ENCODE results near the gene UBE2D4.
A peak's percentile ranks its signal among the peaks of the same experiment; 100 is the strongest.
"Not testable (repeated sequence)": the region's sequence is repeated elsewhere in the genome, so short reads cannot be mapped to it uniquely, and the experiment has no call there.

UBE2D4 gene

DNA sequence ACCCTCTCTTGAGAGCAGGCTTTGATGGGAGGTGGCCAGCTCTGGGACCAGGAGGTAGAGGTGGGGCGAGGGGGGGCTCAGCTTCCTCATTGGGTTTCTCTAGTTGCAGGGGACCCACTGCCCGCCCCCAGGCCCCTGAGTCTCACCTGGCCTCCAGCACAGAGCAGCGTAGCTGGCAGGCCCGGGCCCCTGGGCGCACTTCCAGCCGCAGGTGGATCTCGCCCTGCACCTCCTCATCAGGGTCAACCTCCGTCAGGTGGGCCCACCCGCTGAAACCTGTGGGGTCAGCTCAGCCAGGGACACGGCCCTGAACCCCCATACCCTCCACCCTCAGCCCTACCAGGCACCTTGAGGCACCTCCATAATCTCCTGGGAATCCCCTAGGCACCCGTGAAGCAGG is 43.4 kb downstream of the UBE2D4 start:
- not testable (repeated sequence) for DNase-seq

DNA sequence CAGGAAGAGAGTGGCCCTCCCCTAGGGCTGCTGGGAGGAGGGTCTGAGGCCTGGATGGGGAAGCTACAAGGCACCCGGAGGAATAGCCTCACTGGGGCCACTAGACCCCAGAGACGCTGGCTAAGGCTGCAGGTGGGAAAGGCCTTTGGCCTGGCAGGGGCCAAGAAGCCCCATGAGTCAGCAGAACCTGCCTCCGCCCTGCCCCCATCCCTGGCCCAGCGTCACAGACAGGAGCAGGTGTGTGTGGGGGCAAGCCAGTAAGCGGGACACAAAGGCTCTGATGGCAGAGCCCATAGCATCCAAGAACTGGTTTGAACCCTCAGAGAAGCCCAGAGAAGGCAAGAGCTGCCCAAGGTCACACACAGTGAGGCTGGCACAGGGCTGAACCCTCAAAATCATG is 44.5 kb downstream of the UBE2D4 start:
- not testable (repeated sequence) for DNase-seq

DNA sequence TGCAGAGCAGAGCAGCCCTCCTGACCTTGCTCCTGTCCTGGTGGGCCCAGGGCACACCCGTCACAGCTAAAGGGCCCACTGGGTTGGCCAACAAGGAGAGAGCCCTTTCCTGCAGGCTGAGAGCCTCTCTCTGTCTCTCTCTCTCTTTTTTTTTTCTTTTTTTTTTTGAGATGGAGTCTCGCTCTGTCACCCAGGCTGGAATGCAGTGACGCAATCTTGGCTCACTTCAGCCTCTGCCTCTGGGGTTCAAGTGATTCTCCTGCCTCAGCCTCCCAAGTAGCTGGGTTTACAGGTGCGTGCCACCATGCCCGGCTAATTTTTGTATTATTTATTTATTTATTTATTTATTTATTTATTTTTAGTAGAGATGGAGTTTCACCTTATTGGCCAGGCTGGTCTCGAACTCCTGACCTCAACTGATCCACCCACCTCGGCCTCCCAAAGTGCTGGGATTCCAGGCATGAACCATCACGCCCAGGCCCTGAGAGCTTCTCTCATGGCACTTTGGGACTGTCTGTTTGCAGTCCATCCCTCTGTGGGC is 47.9 kb downstream of the UBE2D4 start:
- not testable (repeated sequence) for DNase-seq

DNA sequence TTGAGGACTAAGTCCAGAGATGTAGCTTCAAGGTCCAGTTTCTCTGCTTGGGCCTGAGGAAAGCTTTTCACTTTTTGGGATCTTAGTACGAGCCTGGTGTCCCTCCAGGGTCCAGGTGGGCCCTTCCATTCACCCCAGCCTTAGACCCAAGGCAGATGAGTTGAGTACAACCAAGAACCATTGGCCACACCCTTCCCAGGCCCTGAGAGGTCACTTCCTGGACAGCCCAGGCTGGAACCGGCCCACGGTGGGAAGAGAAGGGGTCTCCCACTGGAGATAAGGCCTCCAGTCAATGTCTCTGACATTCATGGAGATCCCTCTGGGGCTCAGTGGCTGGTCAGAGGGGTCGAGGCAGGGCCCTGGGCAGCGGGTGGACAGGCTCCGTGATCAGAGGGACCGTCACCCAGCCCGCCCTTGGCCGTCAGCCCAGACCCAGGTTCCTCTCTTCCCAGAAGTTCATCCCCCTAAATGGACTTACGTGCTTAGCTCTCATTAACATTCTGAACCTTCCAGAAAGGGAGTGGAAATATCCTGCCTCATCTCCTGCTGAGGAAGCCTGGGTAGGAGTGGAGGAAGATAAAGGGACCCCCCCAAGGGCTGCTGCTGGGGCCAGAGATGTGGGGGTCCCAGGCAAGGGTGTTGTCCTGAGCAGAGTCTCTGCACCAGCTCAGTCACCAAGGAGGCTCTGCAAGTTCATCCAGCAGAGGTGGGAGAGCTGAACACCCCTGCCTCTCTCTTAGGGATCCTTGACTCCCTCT is 48.7 kb downstream of the UBE2D4 start:
- DNase-seq = not testable (repeated sequence)

DNA sequence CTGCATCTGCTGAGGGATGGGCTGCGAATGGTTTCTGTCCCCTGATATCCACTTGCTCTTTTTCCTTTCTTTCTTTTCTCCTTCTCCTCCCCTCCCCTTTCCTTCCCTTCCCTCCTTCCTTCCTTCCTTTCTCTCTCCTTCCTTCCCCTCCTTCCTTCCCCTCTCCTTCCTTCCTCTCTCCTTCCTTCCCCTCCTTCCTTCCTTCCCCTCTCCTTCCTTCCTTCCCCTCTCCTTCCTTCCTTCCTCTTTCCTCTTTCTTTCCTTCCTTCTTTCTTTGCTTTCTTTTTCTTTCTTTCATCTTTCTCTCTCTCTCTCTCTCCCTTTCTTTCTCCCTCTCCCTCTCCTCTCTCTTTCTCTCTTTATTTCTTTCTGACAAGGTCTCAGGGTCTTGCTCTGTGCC is 51.3 kb downstream of the UBE2D4 start:
- no peak for DNase-seq

DNA sequence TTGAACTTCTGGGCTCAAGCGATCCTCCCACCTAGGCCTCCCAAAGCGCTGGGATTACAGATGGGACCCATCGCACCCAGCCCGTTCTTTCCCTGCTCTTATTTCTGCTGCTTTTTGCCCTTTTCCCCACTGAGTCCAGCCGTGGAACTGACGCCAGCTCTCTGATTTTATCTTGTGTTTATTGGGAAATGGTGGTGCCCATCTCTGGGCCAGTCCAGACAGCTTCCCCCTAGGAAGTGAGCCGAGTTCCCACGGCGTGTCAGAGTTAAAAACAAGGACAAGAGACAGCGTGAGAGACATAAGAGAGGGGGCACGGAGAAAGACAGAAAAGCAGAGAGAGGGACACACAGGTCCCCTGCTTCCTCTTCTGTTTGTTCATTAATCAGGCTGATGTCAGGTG is 51.9 kb downstream of the UBE2D4 start:
- not testable (repeated sequence) for DNase-seq

DNA sequence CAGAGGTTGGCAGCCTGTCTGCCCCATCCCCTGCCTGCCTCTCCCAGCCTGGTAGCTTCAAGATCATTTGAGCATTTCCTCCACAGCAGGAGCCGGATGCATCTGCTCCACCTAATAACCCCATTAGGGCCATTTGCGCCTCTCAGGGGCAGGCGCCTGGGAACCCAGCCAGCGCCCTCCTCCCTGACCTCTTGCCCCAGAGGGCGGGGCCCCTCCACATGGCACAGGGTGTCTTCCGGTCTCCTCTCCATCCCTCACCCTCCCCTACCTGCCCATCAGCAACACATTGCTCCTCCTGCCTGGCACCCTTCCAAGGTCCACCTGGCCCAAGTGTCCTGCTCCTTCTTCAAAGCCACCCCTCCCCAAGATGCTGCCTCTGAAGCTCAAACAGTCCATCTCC is 56.6 kb downstream of the UBE2D4 start:
- DNase-seq = not testable (repeated sequence)

DNA sequence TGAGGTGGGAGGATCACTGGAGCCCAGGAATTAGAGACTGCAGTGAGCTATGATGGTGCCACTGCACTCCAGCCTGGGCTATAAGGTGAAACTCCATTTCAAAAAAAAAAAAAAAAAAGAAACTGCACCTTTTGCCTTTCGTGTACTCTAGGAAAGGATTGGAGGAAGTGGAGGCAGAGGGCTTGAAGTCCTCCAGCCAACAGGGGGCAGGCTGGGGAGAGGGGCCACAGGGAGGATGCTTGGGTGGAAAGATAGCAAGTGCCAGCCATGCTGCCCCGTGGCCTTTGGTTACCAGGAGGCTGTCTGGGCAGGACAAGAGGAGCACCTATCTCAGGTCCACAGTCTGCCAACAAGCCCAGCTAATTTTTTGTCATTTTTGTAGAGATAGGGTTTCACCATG is 57.5 kb downstream of the UBE2D4 start:
- DNase-seq = not testable (repeated sequence)

DNA sequence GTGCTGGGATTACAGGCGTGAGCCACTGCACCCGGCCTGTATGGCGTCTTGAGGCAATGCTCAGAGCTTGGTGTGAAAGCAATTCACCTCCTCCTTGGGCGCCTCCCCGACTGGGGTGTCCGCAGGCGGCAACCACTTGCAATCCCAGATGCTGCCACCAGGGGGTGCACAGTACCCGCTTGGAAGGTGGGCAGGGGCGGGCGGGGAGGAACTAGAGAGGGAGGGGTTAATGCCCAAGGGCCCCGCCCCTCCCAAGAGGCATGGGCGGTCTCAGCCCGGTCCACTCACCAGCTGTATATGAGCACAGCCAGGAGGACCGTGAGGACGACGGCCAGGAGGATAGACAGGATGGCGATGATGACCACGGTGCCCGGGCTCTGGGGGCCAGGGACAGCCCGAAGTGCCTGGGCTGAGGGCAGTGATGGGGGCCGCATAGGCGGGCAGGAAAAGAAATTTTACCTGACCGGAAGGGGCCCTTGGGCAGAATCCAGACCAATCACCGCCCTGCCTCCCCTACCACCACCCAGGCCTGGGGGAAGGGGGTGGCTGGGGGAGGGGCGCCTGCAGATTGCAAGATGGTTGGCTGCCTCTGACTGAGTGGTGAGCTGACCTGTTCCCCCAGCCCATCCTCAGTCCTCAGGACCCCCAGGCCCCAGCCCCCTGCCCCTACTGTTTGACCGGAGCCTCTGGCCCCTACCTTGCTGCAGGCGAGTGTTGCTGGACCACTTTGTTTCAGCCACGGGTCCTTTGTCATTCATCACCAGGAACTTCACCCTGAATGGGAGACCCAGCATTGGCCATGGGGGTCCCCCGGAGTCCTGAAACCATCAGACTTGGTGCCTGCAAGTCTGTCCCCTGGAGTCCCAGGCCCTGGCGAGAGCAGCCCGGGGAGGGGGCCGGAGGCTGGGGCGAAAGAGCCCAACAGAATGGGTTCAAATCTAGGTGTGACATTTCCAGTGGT is 59.9 kb downstream of the UBE2D4 start:
- peak; percentile 8 for DNase-seq

DNA sequence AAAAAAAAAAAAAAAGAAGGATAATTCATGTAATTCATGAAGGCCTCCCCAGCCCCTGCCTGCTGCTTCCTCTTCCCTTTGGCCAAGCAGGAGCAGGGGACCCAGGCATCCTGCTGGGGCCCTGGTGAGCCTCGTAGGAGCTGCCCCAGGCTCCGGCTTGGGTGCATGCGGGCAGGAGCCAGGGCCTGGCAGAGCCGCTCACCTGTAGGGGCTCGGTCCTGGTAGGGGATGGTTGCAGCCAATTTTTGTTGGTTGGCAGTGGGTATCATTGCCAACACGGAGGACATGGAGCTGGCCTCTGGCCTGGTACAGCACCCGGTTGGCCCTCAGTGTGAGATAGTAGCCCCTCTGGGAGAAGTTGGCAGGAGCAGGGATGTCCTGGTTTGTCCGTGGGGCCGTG is 61.2 kb downstream of the UBE2D4 start:
- not testable (repeated sequence) for DNase-seq

DNA sequence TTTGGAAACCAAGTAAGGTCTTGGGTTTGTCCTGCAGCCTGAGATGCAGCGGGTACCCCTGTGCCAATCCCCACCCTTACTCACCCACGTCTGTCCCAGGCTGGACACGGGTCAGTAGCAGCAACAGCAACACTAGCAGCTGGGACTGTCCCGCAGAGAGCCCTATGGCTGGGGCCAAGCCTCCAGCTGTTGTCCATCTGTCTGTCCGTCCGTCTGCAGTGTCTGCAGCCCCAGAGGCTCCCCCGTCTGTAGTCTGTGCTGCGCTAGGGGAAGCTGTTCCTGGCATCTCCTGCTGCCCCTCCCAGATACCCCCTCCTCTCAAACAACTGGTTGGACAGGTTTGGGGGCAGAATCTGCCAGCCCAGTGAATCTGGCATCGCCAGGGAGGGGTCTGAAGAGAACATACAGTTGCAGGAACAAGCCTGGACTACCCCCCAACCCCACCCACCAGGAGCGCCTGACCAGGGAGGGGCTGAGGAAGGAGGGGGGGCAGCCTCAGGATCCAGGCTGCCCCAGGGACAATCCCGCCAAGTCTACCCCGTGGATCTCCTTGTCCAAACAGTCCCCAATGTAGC is 63.9 kb downstream of the UBE2D4 start:
- not testable (repeated sequence) for DNase-seq

DNA sequence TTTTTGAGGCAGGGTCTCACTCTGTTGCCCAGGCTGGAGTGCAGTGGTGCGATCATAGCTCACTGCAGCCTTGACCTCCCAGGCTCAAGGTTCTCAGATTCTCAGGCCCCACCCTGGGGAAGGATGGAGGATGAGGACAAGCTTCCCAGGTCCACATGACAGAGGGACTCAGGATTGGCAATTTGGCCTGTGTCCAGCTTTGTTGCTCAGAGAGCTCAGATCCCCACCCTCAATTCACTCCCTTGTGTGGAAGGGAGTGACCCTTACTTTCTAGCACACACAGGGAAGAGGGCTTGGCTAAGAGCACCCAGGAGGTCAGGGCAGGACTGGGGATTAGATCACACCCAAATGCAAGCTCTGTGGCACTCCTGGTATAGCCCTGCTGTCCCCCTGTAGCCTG is 64.6 kb downstream of the UBE2D4 start:
- DNase-seq = not testable (repeated sequence)

DNA sequence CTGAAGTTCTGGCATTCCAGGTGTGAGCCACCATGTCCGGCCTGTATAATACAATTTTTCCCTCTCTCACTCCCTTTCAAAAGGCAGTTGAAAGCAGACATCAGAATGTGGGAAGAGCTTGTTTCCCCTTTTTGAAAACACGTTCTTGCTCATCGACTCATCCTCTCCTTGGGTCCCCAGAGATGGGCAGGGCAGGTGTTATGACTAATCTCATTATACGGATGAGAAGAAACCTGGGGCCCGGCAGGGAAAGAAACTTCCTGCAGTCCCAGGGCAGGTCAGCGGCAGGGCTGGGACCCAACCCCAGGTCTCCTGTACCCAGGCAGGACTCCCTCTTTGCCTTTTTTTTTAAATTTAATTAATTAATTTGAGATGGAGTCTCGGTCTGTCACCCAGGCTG is 66.7 kb downstream of the UBE2D4 start:
- not testable (repeated sequence) for DNase-seq

DNA sequence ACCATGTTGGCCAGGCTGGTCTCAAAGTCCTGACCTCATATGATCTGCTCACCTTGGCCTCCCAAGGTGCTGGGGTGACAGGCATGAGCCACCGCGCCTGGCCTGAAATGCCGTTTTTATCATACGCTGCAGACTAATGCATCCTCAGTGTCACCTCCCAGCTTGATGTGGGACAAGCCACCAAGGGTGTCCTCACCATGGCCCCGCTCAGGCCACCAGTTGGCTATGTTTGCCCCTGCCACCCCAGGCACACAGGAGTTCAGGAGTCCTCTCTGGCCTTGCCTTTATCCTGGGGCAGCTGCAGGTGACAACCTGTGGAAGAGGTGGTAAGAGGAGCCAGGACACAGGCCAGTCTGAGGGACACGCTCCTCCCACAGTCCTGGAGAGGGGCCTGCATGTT is 68.4 kb downstream of the UBE2D4 start:
- not testable (repeated sequence) for DNase-seq

DNA sequence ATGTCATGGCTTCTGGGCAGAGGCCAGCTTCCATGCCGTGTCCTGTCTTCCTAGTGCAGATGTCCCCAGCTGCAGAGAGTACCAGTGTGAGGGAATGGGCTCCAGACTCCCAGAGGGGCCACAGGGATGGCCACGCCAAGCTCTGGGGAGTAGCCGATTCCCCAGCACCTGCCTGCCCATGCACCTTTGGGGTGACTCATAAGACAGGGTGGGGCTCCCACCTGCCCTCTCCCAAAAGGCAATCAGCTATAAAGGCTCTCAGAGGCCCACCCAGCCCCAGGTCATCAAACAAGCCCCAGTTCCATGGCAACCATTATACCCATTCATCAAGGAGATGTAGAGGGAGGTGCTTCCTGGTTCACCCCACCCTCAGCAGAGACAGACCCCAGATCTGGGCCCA is 71.3 kb downstream of the UBE2D4 start, which contains the start of gene SPDYE1:
SPDYE1 (plus strand) TSS at position 366 of the 400 bp plus-strand sequence. CDS start 2,053 bp downstream, outside the sequence.
- DNase-seq = not testable (repeated sequence)

All from NCI-H1105 treated with DMSO at 0.1 percent for 48 hours (cell line).